Sigmoid colon (tissue), 7 donors: ENCODE data around the gene WHRN. TPM values are rescaled to one million over a fixed set of nuclear protein-coding genes. Genes with fewer than 3 reads are reported as not detected.

ENCODE experiments used
- DNase-seq: peaks from one replicate; pipeline ENCODE4 v3.0.0-alpha.2; 2019
- H3K27ac ChIP-seq, 4 donors: fragments of 200-600 bp; sonication (generic); one replicate each; pipeline ENCODE4 v1.5.1; 2016 to 2019; ENCODE audit warnings: mild to moderate bottlenecking in 1 of 4
- H3K27me3 ChIP-seq, 3 donors: fragments of 200-600 bp; sonication (generic); one replicate each; pipeline ENCODE4 v1.5.1; 2019; ENCODE audit warnings: mild to moderate bottlenecking in 1 of 3
- H3K36me3 ChIP-seq, 4 donors: fragments of 200-600 bp; sonication (generic); one replicate each; pipeline ENCODE4 v1.5.1; 2016 to 2019
- H3K4me1 ChIP-seq, 4 donors: fragments of 200-600 bp; sonication (generic); one replicate each; pipeline ENCODE4 v1.5.1; 2017 to 2019
- H3K4me3 ChIP-seq, 4 donors: fragments of 200-600 bp; sonication (generic); one replicate each; pipeline ENCODE4 v1.5.1; 2017 to 2019; ENCODE audit warnings: mild to moderate bottlenecking in 2 of 4, moderate library complexity in 1 of 4
- H3K9me3 ChIP-seq, 4 donors: fragments of 200-600 bp in 3 of 4; sonication (generic) in 3 of 4; one replicate each; pipeline versions ENCODE4 v1.5.1 to v1.6.1; 2013 to 2019
- CTCF ChIP-seq, 4 experiments: fragments of 450-650 bp in 3 of 4; fragments of 200-600 bp in 1 of 4; IDR thresholded peaks; one replicate each; pipeline ENCODE4 v1.5.1; 2016 to 2019; ENCODE audit warnings: antibody characterized with exemption in 4 of 4, mild to moderate bottlenecking in 3 of 4, moderate library complexity in 2 of 4
- EP300 ChIP-seq, 4 donors: sonication (generic); formaldehyde crosslinking; IDR thresholded peaks; one replicate each; pipeline ENCODE4 v1.6.1; 2017; ENCODE audit warnings: antibody characterized with exemption in 4 of 4
- POLR2A ChIP-seq, 2 donors: fragments of 450-650 bp; IDR thresholded peaks; one replicate each; pipeline ENCODE4 v1.6.1; 2016; ENCODE audit warnings: antibody characterized with exemption in 2 of 2, mild to moderate bottlenecking in 2 of 2, moderate library complexity in 2 of 2
- POLR2AphosphoS5 ChIP-seq, 4 donors: sonication (generic); formaldehyde crosslinking; IDR thresholded peaks; one replicate each; pipeline ENCODE4 v1.6.1; 2017; ENCODE audit warnings: antibody characterized with exemption in 4 of 4
- WGBS, 2 donors: extraction: QIAGEN DNeasy Blood & Tissue Kit; methylation state at CpG; one replicate each; pipeline ENCODE4 v1.1.7; 2013; 5-methylcytosine and 5-hydroxymethylcytosine counted together
- intact Hi-C: fragments of 100-400 bp; cut with DNase I; formaldehyde crosslinking; loops from one replicate; pipeline ENCODE4 v1.15.1; 2023
- polyA plus RNA-seq, 3 donors: library from polyadenylated mRNA; stranded (reverse); fragments of 200-250 nt; gene quantifications; one replicate each; pipeline ENCODE4 v1.2.3, GENCODE V29; 2013
- total RNA-seq, 4 donors: library from RNA; depleted of rRNA; stranded (reverse); fragments of >200 nt; gene quantifications; one replicate each; pipeline ENCODE4 v1.1.0, GENCODE V29; 2016
- donor health status: healthy with polysubstance abuse.
- donor health status: Bipolar disorder and iron deficiency.
- donor health status: healthy.

Gene WHRN
- total and polyA plus RNA-seq, 7 donors: 0.60 to 7.8 (median 5.4) TPM

DNA sequence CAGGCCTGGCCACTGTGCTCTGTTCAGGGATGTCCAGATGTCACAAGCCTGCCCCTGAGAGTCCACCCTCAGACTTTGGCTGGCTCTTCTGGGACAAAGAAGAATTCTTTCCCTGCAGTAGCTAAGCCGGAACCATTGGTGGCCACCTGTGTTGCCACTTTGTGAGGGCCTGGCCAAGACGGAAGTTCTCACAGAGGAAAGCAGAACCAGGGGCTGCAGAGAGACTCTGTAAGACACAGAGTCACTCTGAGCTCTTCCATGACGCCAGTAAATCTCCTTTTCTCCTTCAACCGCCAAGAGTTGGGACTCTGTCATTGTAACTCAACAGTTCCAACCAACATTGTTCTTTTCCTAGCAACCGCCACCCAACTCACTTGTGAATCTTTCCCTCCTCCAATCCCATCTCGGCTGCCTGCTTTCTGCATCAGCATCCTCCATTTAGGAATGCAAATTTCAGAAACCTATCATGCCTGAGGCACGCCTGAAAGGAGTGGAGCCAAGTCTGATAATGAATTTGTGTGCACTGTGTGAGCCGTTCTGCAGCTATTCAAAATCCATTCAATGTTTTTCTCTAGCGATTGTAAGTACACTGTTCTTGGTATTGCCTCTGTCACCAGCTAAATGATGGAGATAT is 44.5 kb upstream of the WHRN start:
- 72 to 78% methylated on average over 9 of the region's 9 CpGs for WGBS, 2 donors
- intact Hi-C loops: no loop called here
- Histone ChIP-seq H3K4me1 (peaks cover 0 to 13% (median 12%) of the 10 kb centered on the region in 4 donors), H3K4me3 (no peak overlapping the region), H3K27me3 (no peaks in the 10 kb centered on the region), H3K27ac (no peak overlapping the region), H3K9me3 (no peaks in the 10 kb centered on the region), H3K36me3 (no peaks in the 10 kb centered on the region)
- no peak for DNase-seq
- no peak for TF ChIP-seq POLR2AphosphoS5 (IDR thresholded peaks at IDR 0.05)
- TF ChIP-seq POLR2A (IDR thresholded peaks at IDR 0.05): no peak
- no peak for TF ChIP-seq EP300 (IDR thresholded peaks at IDR 0.05)
- TF ChIP-seq CTCF (IDR thresholded peaks at IDR 0.05): no peak

GRCh38 chr9:114546851-114547250 is 41.6 kb upstream of the WHRN start:
- no peak for DNase-seq
- H3K4me1 ChIP-seq: peaks cover 0 to 4% (median 3%) of the 10 kb centered on the region in 4 donors
- H3K4me3 ChIP-seq: no peak overlapping the region
- no peaks in the 10 kb centered on the region for H3K9me3 ChIP-seq
- H3K27ac ChIP-seq: no peak overlapping the region
- H3K36me3 ChIP-seq: no peaks in the 10 kb centered on the region
- H3K27me3 ChIP-seq: no peaks in the 10 kb centered on the region
- intact Hi-C loops: no loop called here
- TF ChIP-seq CTCF (IDR thresholded peaks at IDR 0.05) (no peak), POLR2AphosphoS5 (IDR thresholded peaks at IDR 0.05) (no peak), POLR2A (IDR thresholded peaks at IDR 0.05) (no peak), EP300 (IDR thresholded peaks at IDR 0.05) (no peak)

DNA sequence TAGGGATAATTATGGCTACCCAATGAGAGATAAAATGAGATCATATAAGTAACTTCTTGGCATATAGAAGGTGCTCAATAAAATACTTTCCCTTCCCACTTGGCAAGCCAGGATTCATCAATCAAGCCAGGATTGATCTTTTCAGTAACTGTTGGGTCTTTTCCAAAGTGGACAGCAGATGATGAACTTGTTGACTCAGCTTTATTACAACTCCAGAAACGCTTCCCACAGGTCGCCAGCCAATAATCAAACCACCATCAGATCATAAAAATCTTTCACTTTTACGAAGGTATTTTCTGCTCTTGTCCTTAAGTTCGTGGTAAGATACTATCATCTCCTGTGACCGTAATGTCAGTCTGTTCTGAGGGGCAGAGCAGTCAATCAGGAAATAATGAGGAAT is 39.8 kb upstream of the WHRN start:
- no peak overlapping the region for H3K27ac ChIP-seq
- H3K9me3 ChIP-seq: no peaks in the 10 kb centered on the region
- DNase-seq: no peak
- no peaks in the 10 kb centered on the region for H3K36me3 ChIP-seq
- no peaks in the 10 kb centered on the region for H3K27me3 ChIP-seq
- TF ChIP-seq EP300 (IDR thresholded peaks at IDR 0.05): no peak
- no peak for TF ChIP-seq POLR2A (IDR thresholded peaks at IDR 0.05)
- TF ChIP-seq POLR2AphosphoS5 (IDR thresholded peaks at IDR 0.05): no peak
- no peak for TF ChIP-seq CTCF (IDR thresholded peaks at IDR 0.05)
- intact Hi-C loops: no loop called here
- WGBS, 2 donors: 17 to 51% methylated on average over 5 of the region's 5 CpGs
- H3K4me1 ChIP-seq: no peaks in the 10 kb centered on the region
- H3K4me3 ChIP-seq: no peak overlapping the region

- Histone ChIP-seq H3K4me1 (no peaks in the 10 kb centered on the region), H3K9me3 (no peaks in the 10 kb centered on the region), H3K4me3 (no peak overlapping the region), H3K27ac (no peak overlapping the region), H3K36me3 (no peaks in the 10 kb centered on the region), H3K27me3 (no peaks in the 10 kb centered on the region)
- TF ChIP-seq EP300 (IDR thresholded peaks at IDR 0.05): no peak
- no peak for TF ChIP-seq CTCF (IDR thresholded peaks at IDR 0.05)
- TF ChIP-seq POLR2A (IDR thresholded peaks at IDR 0.05): no peak
- TF ChIP-seq POLR2AphosphoS5 (IDR thresholded peaks at IDR 0.05): no peak
- intact Hi-C loops: no loop called here
- no peak for DNase-seq
- whole genome bisulfite sequencing, 2 donors: 71 to 72% methylated on average over 9 of the region's 9 CpGs
Observed at GRCh38 chr9:114539701-114540380, 34.6 kb upstream of the WHRN start.
